C4-2B (cell line): ENCODE measurements around the gene SH3GL1.

Experiments used
- H3K27ac ChIP-seq: fragments of 450-650 bp; 2 replicates; pipeline ENCODE4 v1.5.1; 2017
- CTCF ChIP-seq: fragments of 450-650 bp; conservative IDR thresholded peaks from 2 replicates; pipeline ENCODE4 v1.5.1; 2017; ENCODE audit warnings: mild to moderate bottlenecking
- ZFX ChIP-seq: fragments of 450-650 bp; IDR thresholded peaks from 2 replicates; pipeline ENCODE4 v1.6.1; 2017

The SH3GL1 gene

GRCh38 chr19:4327252-4327876 lies 73.0 kb downstream of the SH3GL1 start:
- no peak overlapping the region for H3K27ac ChIP-seq

GRCh38 chr19:4326837-4327251 lies 73.5 kb downstream of the SH3GL1 start:
- H3K27ac ChIP-seq, result no peak overlapping the region
- TF ChIP-seq ZFX (no peak), CTCF (no peak)

More at GRCh38 chr19:4327252-4327876, 73.0 kb downstream of the SH3GL1 start:
- TF ChIP-seq CTCF, result no peak
- TF ChIP-seq ZFX, result no peak

- TF ChIP-seq ZFX (no peak), CTCF (no peak)
- H3K27ac ChIP-seq, result no peak overlapping the region
Measured at GRCh38 chr19:4326215-4326836, 74.0 kb downstream of the SH3GL1 start.

GRCh38 chr19:4324228-4324627 lies 76.1 kb downstream of the SH3GL1 start:
- H3K27ac ChIP-seq, result no peak overlapping the region
- TF ChIP-seq CTCF, result no peak
- TF ChIP-seq ZFX, result no peak

GRCh38 chr19:4323692-4324091 lies 76.7 kb downstream of the SH3GL1 start:
- H3K27ac ChIP-seq, result no peak overlapping the region
- no peak for TF ChIP-seq ZFX

GRCh38 chr19:4322942-4323665 lies 77.2 kb downstream of the SH3GL1 start:
- no peak overlapping the region for H3K27ac ChIP-seq
- no peak for TF ChIP-seq CTCF
- TF ChIP-seq ZFX, result no peak

GRCh38 chr19:4320419-4320818 lies 79.9 kb downstream of the SH3GL1 start:
- TF ChIP-seq CTCF, result no peak
- TF ChIP-seq ZFX, result no peak
- H3K27ac ChIP-seq, result no peak overlapping the region
